Cardiac muscle cell (in vitro differentiated cells and primary cell): ENCODE results near the gene C13orf46. TPM values are rescaled to one million over a fixed set of nuclear protein-coding genes. Genes with fewer than 3 reads are reported as not detected.

Source experiments
- DNase-seq, 2 donors: peaks; one replicate each; pipeline versions ENCODE4 v3.0.0 to v3.0.0-alpha.2; 2010 to 2017; ENCODE audit warnings: low read depth in 1 of 2, low spot score in 1 of 2
- H3K27ac ChIP-seq: fragments of 200-600 bp; sonication (generic); 2 replicates; pipeline ENCODE4 v1.5.1; 2016
- H3K27me3 ChIP-seq: fragments of 200-600 bp; sonication (generic); 2 replicates; pipeline ENCODE4 v1.6.0; 2016; ENCODE audit warnings: control low read depth
- H3K36me3 ChIP-seq: fragments of 200-600 bp; sonication (generic); 2 replicates; pipeline ENCODE4 v1.5.1; 2016; ENCODE audit warnings: control low read depth
- H3K4me1 ChIP-seq: fragments of 200-600 bp; sonication (generic); 2 replicates; pipeline ENCODE4 v1.8.1; 2017; ENCODE audit warnings: low read depth, mild to moderate bottlenecking, mixed run types
- H3K4me3 ChIP-seq: fragments of 200-600 bp; sonication (generic); 2 replicates; pipeline ENCODE4 v1.5.1; 2016; ENCODE audit warnings: mild to moderate bottlenecking
- H3K9me3 ChIP-seq: fragments of 200-600 bp; sonication (generic); 2 replicates; pipeline ENCODE4 v1.5.1; 2017; ENCODE audit warnings: low read depth, mild to moderate bottlenecking, control low read depth
- CTCF ChIP-seq: IDR thresholded peaks from 2 replicates; pipeline ENCODE4 v1.5.1; 2012; ENCODE audit warnings: low read depth, mild to moderate bottlenecking, low read length
- polyA plus RNA-seq: library from polyadenylated mRNA; unstranded; fragments of >200 nt; fragmentation: Nextera tagmentation; extraction: Ambion mirVana; gene quantifications from 2 replicates; pipeline ENCODE4 v1.2.1, GENCODE V29; 2016
- total RNA-seq: library from RNA; depleted of rRNA; stranded (reverse); fragments of >200 nt; gene quantifications from 2 replicates; pipeline ENCODE4 v1.2.3, GENCODE V29; 2016

C13orf46 gene
- total and polyA plus RNA-seq, 2 experiments from 2014 or later: 0.35 TPM; not detected in 1

DNA sequence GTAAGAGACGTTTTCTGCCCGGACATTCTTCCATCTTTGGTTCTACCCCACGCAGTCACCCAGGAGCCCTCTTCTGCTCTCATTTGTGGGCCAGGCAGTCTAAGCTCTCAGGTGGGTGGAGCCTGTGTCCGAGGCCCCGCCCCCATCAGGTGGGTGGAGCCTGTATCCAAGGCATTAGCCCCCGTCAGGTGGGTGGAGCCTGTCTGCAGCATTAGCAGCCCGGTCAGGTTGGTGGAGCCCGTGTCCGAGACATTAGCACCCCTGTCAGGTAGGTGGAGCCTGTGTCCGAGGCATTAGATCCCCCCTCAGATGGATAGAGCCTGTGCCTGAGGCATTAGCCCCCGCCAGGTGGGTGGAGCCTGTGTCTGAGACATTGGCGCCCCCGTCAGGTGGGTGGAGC lies 45.5 kb upstream of the C13orf46 start:
- Histone ChIP-seq H3K4me1 (no peaks in the 10 kb centered on the region), H3K36me3 (no peaks in the 10 kb centered on the region), H3K9me3 (no peaks in the 10 kb centered on the region), H3K27me3 (no peaks in the 10 kb centered on the region), H3K27ac (no peak overlapping the region), H3K4me3 (no peak overlapping the region)
- DNase-seq: no peak
- TF ChIP-seq CTCF: no peak

DNA sequence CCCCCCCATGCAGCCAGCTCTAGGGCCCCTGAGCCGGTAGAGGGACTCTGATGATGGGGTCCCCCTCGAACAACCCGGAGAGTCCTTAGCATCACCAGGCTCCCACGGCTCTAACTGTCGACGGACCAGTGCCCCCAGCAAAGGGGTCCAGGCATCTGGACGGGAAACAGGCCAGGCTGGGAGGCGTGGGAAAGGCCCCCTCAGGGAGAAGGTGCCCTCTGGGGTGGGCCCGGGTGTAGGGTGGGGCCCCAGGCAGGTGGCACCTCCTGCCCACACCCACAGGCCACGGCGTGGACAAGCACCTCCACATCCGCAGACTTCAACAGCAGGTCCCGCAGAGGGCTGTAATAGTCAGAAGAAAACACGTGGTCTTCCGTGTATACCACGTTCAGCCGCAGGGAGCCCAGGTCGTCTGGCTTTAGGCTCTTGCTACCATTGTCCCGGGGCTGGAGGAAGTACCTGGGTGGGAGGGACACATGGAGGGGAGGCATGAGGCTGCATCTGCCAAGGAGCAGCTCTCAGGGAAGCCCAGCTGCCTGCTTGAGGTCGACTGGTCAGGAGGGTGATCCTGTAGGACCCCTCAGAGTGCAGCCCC lies 44.7 kb upstream of the C13orf46 start:
- no peaks in the 10 kb centered on the region for H3K36me3 ChIP-seq
- H3K4me1 ChIP-seq: no peaks in the 10 kb centered on the region
- no peak overlapping the region for H3K4me3 ChIP-seq
- DNase-seq: no peak
- TF ChIP-seq CTCF: no peak
- no peaks in the 10 kb centered on the region for H3K9me3 ChIP-seq
- no peak overlapping the region for H3K27ac ChIP-seq
- no peaks in the 10 kb centered on the region for H3K27me3 ChIP-seq

DNA sequence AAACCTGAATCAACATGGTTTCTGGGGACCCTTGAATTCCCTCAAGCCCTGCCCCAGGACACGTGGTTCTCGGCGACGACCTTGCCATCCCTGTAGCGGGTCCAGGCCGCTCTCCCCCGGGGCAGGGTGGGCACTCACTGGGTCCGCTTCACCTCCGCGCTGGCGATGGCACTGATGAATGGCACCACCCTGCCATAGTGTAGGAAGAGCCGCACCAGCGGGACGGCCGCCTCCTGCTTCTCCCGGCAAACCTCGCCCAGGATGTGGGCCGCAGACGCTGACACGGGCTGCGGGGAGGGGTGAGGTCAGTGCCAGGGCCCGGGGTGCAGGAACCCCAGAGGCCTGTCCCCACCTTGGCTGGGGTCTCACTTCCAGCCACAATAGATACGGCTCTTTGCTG lies 44.1 kb upstream of the C13orf46 start:
- Histone ChIP-seq H3K36me3 (no peaks in the 10 kb centered on the region), H3K27me3 (no peaks in the 10 kb centered on the region), H3K4me3 (no peak overlapping the region), H3K27ac (no peak overlapping the region), H3K4me1 (no peaks in the 10 kb centered on the region), H3K9me3 (no peaks in the 10 kb centered on the region)
- DNase-seq: no peak
- TF ChIP-seq CTCF: no peak

DNA sequence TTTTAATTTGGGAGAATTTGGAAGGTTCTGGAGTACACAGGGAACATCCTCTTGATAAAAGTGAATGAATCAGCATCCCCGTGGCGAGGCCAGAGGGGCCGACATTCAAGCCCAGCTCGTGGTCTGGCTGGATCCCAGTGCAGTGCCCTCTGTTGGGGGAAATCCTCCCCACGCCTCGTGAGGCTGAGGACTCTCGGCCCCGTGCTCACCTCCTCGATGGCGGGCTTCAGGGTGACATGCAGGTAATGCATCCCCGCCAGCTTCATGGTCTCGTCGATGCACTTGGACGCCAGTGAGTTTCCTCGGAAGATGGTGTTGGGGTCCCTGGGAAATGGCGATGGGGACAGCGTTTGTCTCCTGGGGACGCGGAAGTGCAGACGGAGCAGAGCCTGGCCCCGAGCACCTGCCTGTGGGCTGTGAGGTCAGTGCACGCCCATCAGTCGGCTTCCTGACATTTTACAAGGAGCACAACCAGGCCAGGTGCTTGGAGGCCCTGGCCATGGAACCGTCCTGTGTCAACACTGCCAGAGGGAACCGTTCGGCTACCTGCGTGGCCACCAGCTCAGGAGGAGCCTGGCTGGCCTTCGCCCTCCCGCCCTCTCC lies 43.3 kb upstream of the C13orf46 start:
- Histone ChIP-seq H3K4me3 (no peak overlapping the region), H3K4me1 (no peaks in the 10 kb centered on the region), H3K9me3 (no peaks in the 10 kb centered on the region), H3K27ac (no peak overlapping the region), H3K36me3 (no peaks in the 10 kb centered on the region), H3K27me3 (no peaks in the 10 kb centered on the region)
- peak; percentile 45 for TF ChIP-seq CTCF
- DNase-seq: peak in 1 of 2 donors; percentile 60

DNA sequence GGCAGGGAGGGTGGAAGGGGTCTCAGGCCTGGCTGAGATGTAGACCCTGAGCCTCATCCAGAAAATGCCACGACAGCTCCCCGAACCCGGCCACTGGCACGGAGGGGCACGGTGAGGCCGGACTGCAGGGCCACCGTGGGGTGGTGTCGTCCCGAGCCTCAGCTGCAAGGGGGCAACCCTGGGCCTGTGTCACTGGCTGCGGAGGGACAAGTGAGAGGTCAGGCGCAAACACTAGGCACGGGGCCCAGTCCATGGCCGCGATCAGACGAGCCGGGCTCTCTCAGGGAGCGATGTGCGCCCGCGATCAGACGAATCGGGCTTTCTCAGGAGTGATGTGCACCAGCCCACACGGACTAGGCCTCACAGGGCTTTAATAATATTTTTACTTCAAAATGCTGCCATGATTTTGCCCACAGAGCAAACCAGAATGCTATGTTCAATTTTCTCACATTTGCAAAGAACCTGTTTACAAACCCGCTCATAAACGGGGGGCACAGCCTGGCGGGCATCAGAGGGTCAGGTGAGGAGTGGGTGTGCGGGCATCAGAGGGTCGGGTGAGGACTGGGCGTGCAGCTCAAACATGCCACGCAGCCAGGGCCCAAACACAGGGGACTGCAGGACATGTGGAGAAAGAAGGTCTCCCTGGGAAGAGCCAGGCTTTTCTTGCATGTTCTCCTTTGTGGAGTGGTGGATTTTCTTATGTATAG lies 42.6 kb upstream of the C13orf46 start:
- Histone ChIP-seq H3K9me3 (no peaks in the 10 kb centered on the region), H3K27me3 (no peaks in the 10 kb centered on the region), H3K4me3 (no peak overlapping the region), H3K4me1 (no peaks in the 10 kb centered on the region), H3K27ac (no peak overlapping the region), H3K36me3 (no peaks in the 10 kb centered on the region)
- DNase-seq: no peak
- TF ChIP-seq CTCF: no peak
